Glutamatergic neuron (in vitro differentiated cells): ENCODE data around the gene C12orf57. TPM values are rescaled to one million over a fixed set of nuclear protein-coding genes. Genes with fewer than 3 reads are reported as not detected.
A peak's percentile ranks its signal among the peaks of the same experiment; 100 is the strongest.

ENCODE experiments used
- DNase-seq: peaks from one replicate; pipeline ENCODE4 v3.0.0; 2022
- H3K27ac Mint-ChIP-seq: one replicate; pipeline ENCODE4 v1.8.0; 2020; ENCODE audit warnings: mild to moderate bottlenecking, mixed read lengths, inconsistent platforms; ENCODE audit not compliant: unreplicated experiment
- H3K27me3 Mint-ChIP-seq: one replicate; pipeline ENCODE4 v1.8.0; 2020; ENCODE audit warnings: mild to moderate bottlenecking, moderate library complexity, mixed read lengths, inconsistent platforms; ENCODE audit not compliant: unreplicated experiment
- H3K36me3 Mint-ChIP-seq: one replicate; pipeline ENCODE4 v1.8.0; 2020; ENCODE audit warnings: mild to moderate bottlenecking, mixed read lengths, inconsistent platforms; ENCODE audit not compliant: unreplicated experiment
- H3K4me1 Mint-ChIP-seq: one replicate; pipeline ENCODE4 v1.8.0; 2020; ENCODE audit warnings: mild to moderate bottlenecking, low read depth, mixed read lengths, inconsistent platforms; ENCODE audit not compliant: unreplicated experiment
- H3K4me3 Mint-ChIP-seq: one replicate; pipeline ENCODE4 v1.8.0; 2020; ENCODE audit warnings: mild to moderate bottlenecking, mixed read lengths, inconsistent platforms; ENCODE audit not compliant: unreplicated experiment
- H3K9me3 Mint-ChIP-seq: one replicate; pipeline ENCODE4 v1.8.0; 2020; ENCODE audit warnings: mild to moderate bottlenecking, moderate library complexity, mixed read lengths, inconsistent platforms; ENCODE audit not compliant: unreplicated experiment
- CTCF ChIP-seq: fragments of 200-600 bp; sonication (generic); IDR thresholded peaks from one replicate; pipeline ENCODE4 v1.5.0; 2021; ENCODE audit not compliant: partially characterized antibody, unreplicated experiment
- total RNA-seq: library from RNA; stranded (reverse); fragmentation: NEBNext Ultra II Directional; extraction: Animal tissue kit (Norgen Biotek cat#: 25700); gene quantifications from one replicate; pipeline ENCODE4 v1.2.1, GENCODE V29; 2021; ENCODE audit not compliant: unreplicated experiment

C12orf57 gene
- total RNA-seq, 1 donor from 2014 or later, result 184 TPM

GRCh38 chr12:6942331-6942665, 1.5 kb upstream of the C12orf57 start:
- no peak for TF ChIP-seq CTCF
- Mint-ChIP-seq H3K27ac (peak overlapping the region; percentile 99), H3K4me1 (peaks cover 21% of the 10 kb centered on the region), H3K36me3 (peaks cover 8% of the 10 kb centered on the region), H3K4me3 (peak overlapping the region; percentile 47), H3K27me3 (peaks cover 35% of the 10 kb centered on the region), H3K9me3 (peaks cover 26% of the 10 kb centered on the region)
- DNase-seq, result no peak

- H3K27me3 Mint-ChIP-seq, result peaks cover 35% of the 10 kb centered on the region
- peak overlapping the region; percentile 99 for H3K27ac Mint-ChIP-seq
- DNase-seq, result peak; percentile 71
- peak overlapping the region; percentile 97 for H3K4me3 Mint-ChIP-seq
- peaks cover 20% of the 10 kb centered on the region for H3K4me1 Mint-ChIP-seq
- peaks cover 23% of the 10 kb centered on the region for H3K9me3 Mint-ChIP-seq
- TF ChIP-seq CTCF, result no peak
- H3K36me3 Mint-ChIP-seq, result peaks cover 8% of the 10 kb centered on the region
Observed at GRCh38 chr12:6943389-6943721, 467 bp upstream of the C12orf57 start.

- peaks cover 17% of the 10 kb centered on the region for H3K4me1 Mint-ChIP-seq
- H3K27me3 Mint-ChIP-seq, result peaks cover 30% of the 10 kb centered on the region
- H3K4me3 Mint-ChIP-seq, result peak overlapping the region; percentile 97
- peak; percentile 76 for TF ChIP-seq CTCF
- peaks cover 4% of the 10 kb centered on the region for H3K36me3 Mint-ChIP-seq
- H3K27ac Mint-ChIP-seq, result peak overlapping the region; percentile 99
- peaks cover 19% of the 10 kb centered on the region for H3K9me3 Mint-ChIP-seq
- peak; percentile 93 for DNase-seq
Observed at GRCh38 chr12:6944381-6945186, 762 bp downstream of the C12orf57 start.

- Mint-ChIP-seq H3K9me3 (peaks cover 16% of the 10 kb centered on the region), H3K27me3 (peaks cover 25% of the 10 kb centered on the region), H3K4me1 (peaks cover 17% of the 10 kb centered on the region), H3K27ac (peak overlapping the region; percentile 99), H3K36me3 (peaks cover 2% of the 10 kb centered on the region), H3K4me3 (peak overlapping the region; percentile 97)
- no peak for DNase-seq
- no peak for TF ChIP-seq CTCF
Observed at GRCh38 chr12:6945613-6946012, 1.8 kb downstream of the C12orf57 start.
